CD4-positive, alpha-beta memory T cell (primary cell): ENCODE results near the gene TOR2A. TPM values are rescaled to one million over a fixed set of nuclear protein-coding genes. Genes with fewer than 3 reads are reported as not detected.

Experiments used
- CTCF ChIA-PET: fragments of 350-600 bp; sonication (Branson Sonifier 250); formaldehyde crosslinking; loops from one replicate; lab custom pipeline; 2021; ENCODE audit warnings: inconsistent platforms; ENCODE audit not compliant: partially characterized antibody; lab: Charles Lee
- POLR2A ChIA-PET: fragments of 350-600 bp; sonication (Branson Sonifier 250); formaldehyde crosslinking; loops from one replicate; lab custom pipeline; 2021; ENCODE audit not compliant: partially characterized antibody; lab: Charles Lee
- DNase-seq, 5 donors: peaks; one replicate each; pipeline versions ENCODE4 v3.0.0 to v3.0.0-alpha.2; 2020 to 2022; ENCODE audit warnings: mixed read lengths in 1 of 5
- H3K27ac ChIP-seq: one replicate; pipeline ENCODE4 v1.7.0; 2013; ENCODE audit warnings: low read depth, low read length
- H3K27me3 ChIP-seq: 2 replicates; pipeline ENCODE4 v1.7.0; 2013; ENCODE audit warnings: mild to moderate bottlenecking, low read length, moderate library complexity; ENCODE audit not compliant: insufficient read depth
- H3K36me3 ChIP-seq: 2 replicates; pipeline ENCODE4 v1.7.0; 2013; ENCODE audit warnings: mild to moderate bottlenecking, low read length, moderate library complexity; ENCODE audit not compliant: insufficient read depth
- H3K4me1 ChIP-seq: 2 replicates; pipeline ENCODE4 v1.7.0; 2013; ENCODE audit warnings: mild to moderate bottlenecking, low read length, moderate library complexity; ENCODE audit not compliant: insufficient read depth
- H3K4me3 ChIP-seq, 2 donors: one replicate each; pipeline ENCODE4 v1.7.0; 2013; ENCODE audit warnings: low read length in 2 of 2, mild to moderate bottlenecking in 1 of 2
- H3K9me3 ChIP-seq, 2 donors: one replicate each; pipeline ENCODE4 v1.7.0; 2013; ENCODE audit warnings: low read length in 2 of 2, control low read depth in 1 of 2; ENCODE audit not compliant: control insufficient read depth in 1 of 2
- H3K27ac Mint-ChIP-seq, 7 donors: one replicate each; pipeline ENCODE4 v1.8.0; 2020 to 2021; ENCODE audit warnings: mixed read lengths in 7 of 7, mild to moderate bottlenecking in 6 of 7, inconsistent platforms in 3 of 7, moderate library complexity in 3 of 7
- H3K27me3 Mint-ChIP-seq, 2 donors: one replicate each; pipeline ENCODE4 v1.8.0; 2020 to 2021; ENCODE audit warnings: mixed read lengths in 2 of 2
- H3K36me3 Mint-ChIP-seq, 2 donors: one replicate each; pipeline ENCODE4 v1.8.0; 2020 to 2021; ENCODE audit warnings: mixed read lengths in 2 of 2, inconsistent platforms in 1 of 2, mild to moderate bottlenecking in 1 of 2
- H3K4me1 Mint-ChIP-seq, 4 donors: one replicate each; pipeline ENCODE4 v1.8.0; 2020 to 2021; ENCODE audit warnings: mixed read lengths in 4 of 4, mild to moderate bottlenecking in 1 of 4
- H3K4me3 Mint-ChIP-seq, 8 donors: one replicate each; pipeline ENCODE4 v1.8.0; 2020 to 2021; ENCODE audit warnings: mixed read lengths in 8 of 8, mild to moderate bottlenecking in 7 of 8, moderate library complexity in 6 of 8, inconsistent platforms in 3 of 8
- H3K9me3 Mint-ChIP-seq, 8 donors: one replicate each; pipeline ENCODE4 v1.8.0; 2020 to 2021; ENCODE audit warnings: mixed read lengths in 8 of 8, mild to moderate bottlenecking in 5 of 8, inconsistent platforms in 3 of 8, moderate library complexity in 1 of 8
- intact Hi-C: fragments of 100-400 bp; cut with micrococcal nuclease; formaldehyde crosslinking; loops from one replicate; pipeline ENCODE4 v1.15.1; 2023
- polyA plus RNA-seq, 2 donors: library from polyadenylated mRNA; unstranded; fragments of 300-500 nt; fragmentation: Illumina TruSeq; gene quantifications; one replicate each; pipeline ENCODE4 v1.2.3, GENCODE V29; 2021
- total RNA-seq, 2 experiments: library from RNA; stranded (reverse); gene quantifications; one replicate each; pipeline ENCODE4 v1.2.3, GENCODE V29; 2021

The TOR2A gene
- total and polyA plus RNA-seq, 4 experiments from 2014 or later = 14.3 to 27.1 (median 20.8) TPM

- intact Hi-C loops = no loop called here
- peak overlapping the region in 7 of 8 donors; percentile 5 to 88 (median 71) for H3K4me3 Mint-ChIP-seq
- DNase-seq = no peak
- no peak overlapping the region for H3K27ac ChIP-seq
- no peaks in the 10 kb centered on the region for H3K9me3 Mint-ChIP-seq
- ChIA-PET POLR2A (no interaction called here), CTCF (interaction anchor here (1.2 to 1.6 kb wide), 3 partner anchors 16 to 110 kb away, joined by 3 to 4 read pairs (median 3); partner anchors contain the start of gene TOR2A)
- H3K36me3 ChIP-seq = no peaks in the 10 kb centered on the region
- no peaks in the 10 kb centered on the region for H3K9me3 ChIP-seq
- H3K27me3 ChIP-seq = no peaks in the 10 kb centered on the region
- H3K4me1 ChIP-seq = peaks cover 7% of the 10 kb centered on the region
- H3K27ac Mint-ChIP-seq = peak overlapping the region in 2 of 7 donors; percentile 37 to 87
- H3K27me3 Mint-ChIP-seq = peaks cover 0 to 2% of the 10 kb centered on the region in 2 donors
- H3K36me3 Mint-ChIP-seq = no peaks in the 10 kb centered on the region
- no peak overlapping the region for H3K4me3 ChIP-seq
- H3K4me1 Mint-ChIP-seq = peaks cover 5 to 18% (median 10%) of the 10 kb centered on the region in 4 donors
Measured at GRCh38 chr9:127700140-127700539, 35.0 kb downstream of the TOR2A start.

GRCh38 chr9:127698985-127699670 lies 36.0 kb downstream of the TOR2A start:
- H3K27me3 ChIP-seq = no peaks in the 10 kb centered on the region
- peak overlapping the region; percentile 20 to 52 for H3K4me3 ChIP-seq
- H3K27ac ChIP-seq = peak overlapping the region; percentile 10
- Mint-ChIP-seq H3K36me3 (peaks cover 0 to 3% of the 10 kb centered on the region in 2 donors), H3K9me3 (no peaks in the 10 kb centered on the region), H3K27me3 (peaks cover 0 to 2% of the 10 kb centered on the region in 2 donors), H3K27ac (peak overlapping the region; percentile 39 to 91 (median 82)), H3K4me1 (peaks cover 5 to 18% (median 10%) of the 10 kb centered on the region in 4 donors), H3K4me3 (peak overlapping the region; percentile 71 to 88 (median 81))
- POLR2A ChIA-PET = interaction anchor here (1.2 kb wide), 1 partner anchor 13 kb away, joined by 3 read pairs; no protein-coding TSS in a partner anchor
- CTCF ChIA-PET = interaction anchor here (0.6 kb wide), 1 partner anchor 20 kb away, joined by 3 read pairs; no protein-coding TSS in a partner anchor
- peak; percentile 79 to 87 (median 81) for DNase-seq
- H3K9me3 ChIP-seq = no peaks in the 10 kb centered on the region
- no peaks in the 10 kb centered on the region for H3K36me3 ChIP-seq
- peaks cover 7% of the 10 kb centered on the region for H3K4me1 ChIP-seq
- intact Hi-C loops = loop anchor here (1.0 kb wide), 1 partner anchor 16 kb away; the partner anchor contains the start of gene PTRH1

GRCh38 chr9:127698386-127698785 lies 36.7 kb downstream of the TOR2A start:
- H3K4me1 ChIP-seq = peaks cover 7% of the 10 kb centered on the region
- H3K4me3 ChIP-seq = no peak overlapping the region
- POLR2A ChIA-PET = interaction anchor here (1.2 kb wide), 1 partner anchor 14 kb away, joined by 3 read pairs; no protein-coding TSS in a partner anchor
- H3K9me3 ChIP-seq = no peaks in the 10 kb centered on the region
- no peaks in the 10 kb centered on the region for H3K36me3 ChIP-seq
- Mint-ChIP-seq H3K4me1 (peaks cover 5 to 18% (median 10%) of the 10 kb centered on the region in 4 donors), H3K27me3 (peaks cover 0 to 2% of the 10 kb centered on the region in 2 donors), H3K9me3 (no peaks in the 10 kb centered on the region), H3K4me3 (peak overlapping the region in 5 of 8 donors; percentile 17 to 52 (median 43)), H3K27ac (peak overlapping the region in 2 of 7 donors; percentile 10 to 19), H3K36me3 (peaks cover 0 to 8% of the 10 kb centered on the region in 2 donors)
- CTCF ChIA-PET = interaction anchor here (0.6 kb wide), 1 partner anchor 21 kb away, joined by 3 read pairs; no protein-coding TSS in a partner anchor
- intact Hi-C loops = no loop called here
- no peak for DNase-seq
- H3K27ac ChIP-seq = no peak overlapping the region
- H3K27me3 ChIP-seq = no peaks in the 10 kb centered on the region

GRCh38 chr9:127697575-127697974 lies 37.5 kb downstream of the TOR2A start:
- no peak overlapping the region for H3K27ac ChIP-seq
- H3K27me3 ChIP-seq = no peaks in the 10 kb centered on the region
- Mint-ChIP-seq H3K36me3 (peaks cover 0 to 8% of the 10 kb centered on the region in 2 donors), H3K4me3 (peak overlapping the region in 2 of 8 donors; percentile 29 to 46), H3K4me1 (peaks cover 5 to 18% (median 10%) of the 10 kb centered on the region in 4 donors), H3K27ac (peak overlapping the region in 3 of 7 donors; percentile 7 to 19 (median 14)), H3K9me3 (no peaks in the 10 kb centered on the region), H3K27me3 (peaks cover 0 to 2% of the 10 kb centered on the region in 2 donors)
- no peaks in the 10 kb centered on the region for H3K36me3 ChIP-seq
- no peak overlapping the region for H3K4me3 ChIP-seq
- intact Hi-C loops = no loop called here
- ChIA-PET POLR2A (no interaction called here), CTCF (no interaction called here)
- DNase-seq = no peak
- peaks cover 7% of the 10 kb centered on the region for H3K4me1 ChIP-seq
- no peaks in the 10 kb centered on the region for H3K9me3 ChIP-seq

- ChIA-PET POLR2A (no interaction called here), CTCF (no interaction called here)
- peaks cover 0 to 2% of the 10 kb centered on the region in 2 donors for H3K27me3 Mint-ChIP-seq
- peaks cover 4 to 13% (median 8%) of the 10 kb centered on the region in 4 donors for H3K4me1 Mint-ChIP-seq
- Histone ChIP-seq H3K4me1 (peaks cover 7% of the 10 kb centered on the region), H3K27me3 (no peaks in the 10 kb centered on the region), H3K27ac (no peak overlapping the region), H3K9me3 (no peaks in the 10 kb centered on the region), H3K36me3 (no peaks in the 10 kb centered on the region), H3K4me3 (no peak overlapping the region)
- peaks cover 5 to 14% of the 10 kb centered on the region in 2 donors for H3K36me3 Mint-ChIP-seq
- H3K9me3 Mint-ChIP-seq = no peaks in the 10 kb centered on the region
- intact Hi-C loops = no loop called here
- no peak for DNase-seq
- H3K4me3 Mint-ChIP-seq = no peak overlapping the region
- no peak overlapping the region for H3K27ac Mint-ChIP-seq
Measured at GRCh38 chr9:127694890-127695720, 40.0 kb downstream of the TOR2A start.

- Histone ChIP-seq H3K27me3 (no peaks in the 10 kb centered on the region), H3K27ac (no peak overlapping the region), H3K9me3 (no peaks in the 10 kb centered on the region), H3K36me3 (no peaks in the 10 kb centered on the region), H3K4me3 (no peak overlapping the region), H3K4me1 (no peaks in the 10 kb centered on the region)
- no peak overlapping the region for H3K4me3 Mint-ChIP-seq
- intact Hi-C loops = no loop called here
- H3K9me3 Mint-ChIP-seq = no peaks in the 10 kb centered on the region
- H3K4me1 Mint-ChIP-seq = no peaks in the 10 kb centered on the region
- CTCF ChIA-PET = no interaction called here
- no peaks in the 10 kb centered on the region for H3K27me3 Mint-ChIP-seq
- DNase-seq = no peak
- no peak overlapping the region for H3K27ac Mint-ChIP-seq
- H3K36me3 Mint-ChIP-seq = peaks cover 7 to 14% of the 10 kb centered on the region in 2 donors
- POLR2A ChIA-PET = no interaction called here
Measured at GRCh38 chr9:127693697-127694096, 41.4 kb downstream of the TOR2A start.

- H3K4me3 Mint-ChIP-seq = no peak overlapping the region
- H3K27me3 Mint-ChIP-seq = no peaks in the 10 kb centered on the region
- H3K4me1 Mint-ChIP-seq = no peaks in the 10 kb centered on the region
- ChIA-PET POLR2A (no interaction called here), CTCF (no interaction called here)
- Histone ChIP-seq H3K4me1 (no peaks in the 10 kb centered on the region), H3K4me3 (no peak overlapping the region), H3K9me3 (no peaks in the 10 kb centered on the region), H3K27me3 (no peaks in the 10 kb centered on the region), H3K27ac (no peak overlapping the region), H3K36me3 (no peaks in the 10 kb centered on the region)
- H3K27ac Mint-ChIP-seq = peak overlapping the region in 1 of 7 donors; percentile 12
- intact Hi-C loops = no loop called here
- DNase-seq = no peak
- H3K36me3 Mint-ChIP-seq = peaks cover 7 to 14% of the 10 kb centered on the region in 2 donors
- no peaks in the 10 kb centered on the region for H3K9me3 Mint-ChIP-seq
Measured at GRCh38 chr9:127693143-127693542, 42.0 kb downstream of the TOR2A start.
